Left hindlimb (tissue), 1 donor: ENCODE results near the gene TMEM178B.
"Not testable (repeated sequence)": the region's sequence is repeated elsewhere in the genome, so short reads cannot be mapped to it uniquely, and the experiment has no call there.

ENCODE experiments used
- DNase-seq: peaks from one replicate; pipeline ENCODE4 v3.0.0-alpha.2; 2018

The TMEM178B gene

GRCh38 chr7:141324870-141325269 is 251.0 kb downstream of the TMEM178B start:
- DNase-seq = no peak

- no peak for DNase-seq
These were observed 251.4 kb downstream of the TMEM178B start for GRCh38 chr7:141325275-141325674.

GRCh38 chr7:141328290-141328689 is 254.4 kb downstream of the TMEM178B start:
- no peak for DNase-seq

- not testable (repeated sequence) for DNase-seq
These were observed 256.4 kb downstream of the TMEM178B start for GRCh38 chr7:141330285-141330684.

GRCh38 chr7:141333459-141333858 is 259.6 kb downstream of the TMEM178B start:
- no peak for DNase-seq

GRCh38 chr7:141335164-141335563 is 261.3 kb downstream of the TMEM178B start:
- DNase-seq = no peak

- no peak for DNase-seq
These were observed 265.7 kb downstream of the TMEM178B start for GRCh38 chr7:141339603-141340002.

GRCh38 chr7:141340991-141341390 is 267.1 kb downstream of the TMEM178B start:
- DNase-seq = no peak

GRCh38 chr7:141342621-141343408 is 269.0 kb downstream of the TMEM178B start:
- DNase-seq = no peak

- no peak for DNase-seq
These were observed 270.5 kb downstream of the TMEM178B start for GRCh38 chr7:141344153-141344935.

GRCh38 chr7:141348728-141349127 is 274.9 kb downstream of the TMEM178B start:
- no peak for DNase-seq

- no peak for DNase-seq
These were observed 275.5 kb downstream of the TMEM178B start for GRCh38 chr7:141349338-141349737.

- DNase-seq = no peak
These were observed 275.9 kb downstream of the TMEM178B start for GRCh38 chr7:141349804-141350203.

- no peak for DNase-seq
These were observed 277.3 kb downstream of the TMEM178B start for GRCh38 chr7:141351175-141351574.

- DNase-seq = no peak
These were observed 279.1 kb downstream of the TMEM178B start for GRCh38 chr7:141352955-141353354.

- DNase-seq = no peak
These were observed 280.4 kb downstream of the TMEM178B start for GRCh38 chr7:141354251-141354650.

- DNase-seq = no peak
These were observed 281.2 kb downstream of the TMEM178B start for GRCh38 chr7:141355032-141355431.

- DNase-seq = no peak
These were observed 282.3 kb downstream of the TMEM178B start for GRCh38 chr7:141356161-141356560.

GRCh38 chr7:141358386-141358785 is 284.5 kb downstream of the TMEM178B start:
- DNase-seq = no peak

- DNase-seq = no peak
These were observed 285.4 kb downstream of the TMEM178B start for GRCh38 chr7:141359262-141359661.

GRCh38 chr7:141359740-141360415 is 286.0 kb downstream of the TMEM178B start:
- no peak for DNase-seq

GRCh38 chr7:141360416-141360760 is 286.5 kb downstream of the TMEM178B start:
- DNase-seq = no peak

GRCh38 chr7:141360803-141361202 is 286.9 kb downstream of the TMEM178B start:
- DNase-seq = no peak

- no peak for DNase-seq
These were observed 287.6 kb downstream of the TMEM178B start for GRCh38 chr7:141361479-141361878.
